Endodermal cell (in vitro differentiated cells): ENCODE data around the gene RIMKLA. TPM values are rescaled to one million over a fixed set of nuclear protein-coding genes. Genes with fewer than 3 reads are reported as not detected.

ENCODE experiments used
- DNase-seq: peaks from one replicate; pipeline ENCODE4 v3.0.0-alpha.2; 2017
- H3K27ac ChIP-seq: 2 replicates; pipeline ENCODE4 v1.5.1; 2013; ENCODE audit warnings: mild to moderate bottlenecking, low read depth, low read length, moderate library complexity
- H3K27me3 ChIP-seq: 2 replicates; pipeline ENCODE4 v1.6.1; 2013; ENCODE audit warnings: mild to moderate bottlenecking, low read length, moderate library complexity; ENCODE audit not compliant: insufficient read depth, control insufficient read depth, poor library complexity, severe bottlenecking
- H3K36me3 ChIP-seq: 2 replicates; pipeline ENCODE4 v1.7.0; 2013; ENCODE audit warnings: mild to moderate bottlenecking, low read length, moderate library complexity; ENCODE audit not compliant: control insufficient read depth, insufficient read depth
- H3K4me1 ChIP-seq: one replicate; pipeline ENCODE4 v1.7.0; 2013; ENCODE audit warnings: low read length; ENCODE audit not compliant: control insufficient read depth, insufficient read depth
- H3K4me3 ChIP-seq: 2 replicates; pipeline ENCODE4 v1.5.1; 2013; ENCODE audit warnings: mild to moderate bottlenecking, low read length, moderate library complexity
- H3K9ac ChIP-seq: 2 replicates; pipeline ENCODE4 v1.6.1; 2013; ENCODE audit warnings: mild to moderate bottlenecking, low read length, moderate library complexity; ENCODE audit not compliant: poor library complexity, severe bottlenecking; ENCODE audit errors: extremely low read depth
- H3K9me3 ChIP-seq: 2 replicates; pipeline ENCODE4 v1.6.1; 2013; ENCODE audit warnings: mild to moderate bottlenecking, low read length, moderate library complexity; ENCODE audit not compliant: control insufficient read depth
- H3K27ac Mint-ChIP-seq: 2 replicates; pipeline ENCODE4 v1.8.0; 2020; ENCODE audit warnings: mixed read lengths
- H3K27me3 Mint-ChIP-seq: 2 replicates; pipeline ENCODE4 v1.8.0; 2021; ENCODE audit warnings: mild to moderate bottlenecking, mixed read lengths; ENCODE audit not compliant: insufficient read depth
- H3K36me3 Mint-ChIP-seq: 2 replicates; pipeline ENCODE4 v1.8.0; 2020; ENCODE audit warnings: low read depth, mixed read lengths
- H3K4me1 Mint-ChIP-seq: 2 replicates; pipeline ENCODE4 v1.8.0; 2020; ENCODE audit warnings: mixed read lengths
- H3K4me3 Mint-ChIP-seq: 2 replicates; pipeline ENCODE4 v1.8.0; 2020; ENCODE audit warnings: mild to moderate bottlenecking, moderate library complexity, mixed read lengths
- H3K9me3 Mint-ChIP-seq: 2 replicates; pipeline ENCODE4 v1.8.0; 2020; ENCODE audit warnings: mild to moderate bottlenecking, mixed read lengths
- CTCF ChIP-seq: fragments of 200-600 bp; sonication (generic); conservative IDR thresholded peaks from 2 replicates; pipeline ENCODE4 v1.5.0; 2021; ENCODE audit warnings: antibody characterized with exemption, mild to moderate bottlenecking
- WGBS, 2 experiments: methylation state at CpG; one replicate each; pipeline versions ENCODE4 v1.1.5 to v1.1.7; 2013; ENCODE audit warnings: missing lambda C conversion rate in 2 of 2, mixed read lengths in 1 of 2; ENCODE audit not compliant: insufficient coverage in 1 of 2, insufficient read length in 1 of 2; 5-methylcytosine and 5-hydroxymethylcytosine counted together
- total RNA-seq, 2 donors: library from RNA; stranded (reverse); fragmentation: NEBNext Ultra II Directional in 1 of 2; extraction: Animal tissue kit (Norgen Biotek cat#: 25700) in 1 of 2; gene quantifications; 2 replicates in 1 of 2; 3 replicates in 1 of 2; pipeline ENCODE4 v1.2.1, GENCODE V29; 2021

Gene RIMKLA
- total RNA-seq, 2 donors from 2014 or later, result 0.73 to 1.9 TPM

DNA sequence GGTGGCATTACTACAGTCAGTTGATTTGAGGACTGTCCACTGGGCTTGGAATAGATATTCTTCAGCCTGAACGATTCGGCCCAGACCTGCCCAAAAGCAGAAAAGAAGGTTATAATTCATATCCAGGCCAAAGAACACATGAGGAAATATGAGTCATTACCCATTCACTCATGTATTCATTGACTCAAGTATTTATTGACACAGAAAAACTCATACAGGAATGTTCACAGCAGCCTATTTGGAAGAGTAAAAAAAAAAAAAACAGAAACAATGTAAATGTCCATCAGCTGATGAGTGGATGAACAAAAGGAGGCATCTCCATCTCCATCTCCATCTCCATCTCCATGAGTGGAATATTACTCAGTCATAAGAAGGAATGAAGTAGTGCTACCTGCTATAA, 59.3 kb downstream of the RIMKLA start:
- WGBS, 2 experiments, result 82 to 90% methylated on average over 2 of the region's 2 CpGs
- Histone ChIP-seq H3K9ac (no peak overlapping the region), H3K4me3 (no peak overlapping the region), H3K27me3 (no peaks in the 10 kb centered on the region), H3K4me1 (no peaks in the 10 kb centered on the region), H3K36me3 (no peaks in the 10 kb centered on the region), H3K27ac (no peak overlapping the region), H3K9me3 (no peaks in the 10 kb centered on the region)
- Mint-ChIP-seq H3K9me3 (no peaks in the 10 kb centered on the region), H3K4me1 (no peaks in the 10 kb centered on the region), H3K36me3 (no peaks in the 10 kb centered on the region), H3K4me3 (no peak overlapping the region), H3K27ac (no peak overlapping the region), H3K27me3 (no peaks in the 10 kb centered on the region)
- no peak for DNase-seq
- no peak for TF ChIP-seq CTCF

DNA sequence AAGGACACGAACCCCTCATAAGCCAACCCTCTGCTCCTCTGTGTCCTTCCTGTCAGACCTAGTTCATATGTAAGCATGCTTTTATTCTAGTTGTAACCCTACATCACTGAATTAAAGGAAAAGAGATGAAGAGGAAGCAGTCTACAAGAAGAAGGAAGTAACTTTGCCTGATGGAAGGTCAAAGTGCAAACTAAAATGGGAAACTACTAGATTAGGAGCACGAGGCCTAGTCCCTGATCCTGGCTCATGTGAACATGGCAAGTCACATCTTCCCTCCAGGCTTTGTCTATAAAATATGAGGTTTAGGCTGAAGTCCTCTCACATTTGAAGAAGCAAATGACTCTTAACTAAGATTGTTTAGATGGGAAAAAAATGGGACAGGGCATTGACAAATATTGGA, 62.1 kb downstream of the RIMKLA start:
- H3K4me1 ChIP-seq, result no peaks in the 10 kb centered on the region
- H3K27me3 ChIP-seq, result no peaks in the 10 kb centered on the region
- no peak overlapping the region for H3K4me3 ChIP-seq
- H3K9ac ChIP-seq, result no peak overlapping the region
- no peak for TF ChIP-seq CTCF
- Mint-ChIP-seq H3K4me3 (no peak overlapping the region), H3K27ac (no peak overlapping the region), H3K27me3 (no peaks in the 10 kb centered on the region), H3K9me3 (no peaks in the 10 kb centered on the region), H3K4me1 (no peaks in the 10 kb centered on the region), H3K36me3 (no peaks in the 10 kb centered on the region)
- no peak for DNase-seq
- no peaks in the 10 kb centered on the region for H3K9me3 ChIP-seq
- WGBS, 2 experiments, result 89 to 94% methylated on average over 1 of the region's 2 CpGs
- H3K27ac ChIP-seq, result no peak overlapping the region
- no peaks in the 10 kb centered on the region for H3K36me3 ChIP-seq

DNA sequence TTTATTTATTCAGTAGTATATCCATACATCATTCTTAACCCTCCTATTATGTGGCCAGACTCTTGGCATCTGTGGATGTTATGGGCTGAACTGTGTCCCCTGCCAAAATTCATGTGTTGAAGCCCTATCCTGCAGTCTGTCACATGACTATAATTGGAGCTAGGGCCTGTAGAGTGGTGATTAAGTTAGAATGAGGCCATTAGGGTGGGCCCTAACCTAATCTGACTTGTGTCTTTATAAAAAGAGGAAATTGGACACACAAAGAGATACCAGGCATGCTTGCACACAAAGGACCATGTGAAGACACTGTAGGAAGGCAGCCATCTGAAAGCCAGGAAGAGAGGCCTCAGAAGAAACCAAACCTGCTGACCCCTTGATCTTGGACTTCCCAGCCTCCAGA, 68.7 kb downstream of the RIMKLA start:
- Mint-ChIP-seq H3K4me1 (no peaks in the 10 kb centered on the region), H3K36me3 (no peaks in the 10 kb centered on the region), H3K4me3 (no peak overlapping the region), H3K27ac (no peak overlapping the region), H3K27me3 (no peaks in the 10 kb centered on the region), H3K9me3 (no peaks in the 10 kb centered on the region)
- Histone ChIP-seq H3K4me1 (no peaks in the 10 kb centered on the region), H3K9me3 (no peaks in the 10 kb centered on the region), H3K9ac (no peak overlapping the region), H3K27me3 (peaks cover 5% of the 10 kb centered on the region), H3K27ac (no peak overlapping the region), H3K36me3 (no peaks in the 10 kb centered on the region), H3K4me3 (no peak overlapping the region)
- TF ChIP-seq CTCF, result no peak
- DNase-seq, result no peak
